H1 (cell line): ENCODE measurements around the gene CHDH. TPM values are rescaled to one million over a fixed set of nuclear protein-coding genes. Genes with fewer than 3 reads are reported as not detected.

Source experiments
- polyA plus RNA-seq, 7 experiments: library from polyadenylated mRNA; depleted of rRNA in 3 of 7; stranded (reverse) in 5 of 7; unstranded in 2 of 7; fragments of >200 nt in 5 of 7; fragments of 200-250 nt in 2 of 7; gene quantifications; 1 replicate in 5 of 7; 2 replicates in 1 of 7; 4 replicates in 1 of 7; pipeline versions ENCODE4 v1.2.1 to v1.2.3, GENCODE V29; 2011 to 2013; ENCODE audit warnings: missing spikeins in 2 of 7, mixed read lengths in 2 of 7
- small RNA-seq: library from polyadenylated mRNA; stranded (forward); fragments of <200 nt; extraction: miRNeasy Mini kit (QIAGEN cat#:217004); gene quantifications from one replicate; pipeline ENCODE3, GENCODE V24; 2013; ENCODE audit not compliant: insufficient read depth
- total RNA-seq: library from RNA; stranded (reverse); fragmentation: NEBNext Ultra II Directional; extraction: Animal tissue kit (Norgen Biotek cat#: 25700); gene quantifications from 2 replicates; pipeline ENCODE4 v1.2.1, GENCODE V29; 2021

CHDH gene
- total and polyA plus RNA-seq, 2 of the 8 experiments (the other 6 are each of a cell fraction or from before 2014, with no cell fraction given), result 4.9 to 10.3 TPM

Small RNA genes lying within 50 kb of the gene (small RNA-seq; reads per million reads assigned to genes)
- not detected for gene AC012467.1

Other genes with a start within 250 kb of the CHDH start
- gene IL17RB, start 149 bp upstream of the CHDH start, total RNA-seq, result 6.9 and 7.0 TPM in 2 replicates
- gene IL17RB, start 149 bp upstream of the CHDH start, polyA plus RNA-seq (2011; rRNA removed), result 13.3 and 24.6 TPM in 2 replicates
- 25.4 and 26.9 TPM in 2 replicates for gene ACTR8, start 35.7 kb upstream of the CHDH start, total RNA-seq
- 5.9 and 8.3 TPM in 2 replicates for gene ACTR8, start 35.7 kb upstream of the CHDH start, polyA plus RNA-seq (2011; rRNA removed)
- 32.5 and 40.2 TPM in 2 replicates for gene SELENOK, start 45.4 kb upstream of the CHDH start, total RNA-seq
- 12.6 and 26.9 TPM in 2 replicates for gene SELENOK, start 45.4 kb upstream of the CHDH start, polyA plus RNA-seq (2011; rRNA removed)